Astrocyte of the cerebellum (primary cell): ENCODE results near the gene ID4.

Source experiments
- DNase-seq: peaks from one replicate; pipeline ENCODE4 v3.0.0-alpha.2; 2011; ENCODE audit warnings: low read depth
- H3K4me3 ChIP-seq: 2 replicates; pipeline ENCODE4 v1.5.1; 2011; ENCODE audit warnings: mild to moderate bottlenecking, low read depth, low read length, moderate library complexity
- in situ Hi-C: cut with HindIII; loops from 2 replicates; pipeline ENCODE4 v1.10.0; 2017; ENCODE audit warnings: low sequenced_read_pairs
- TF ChIP-seq, protein P1 (sequence below): IDR thresholded peaks from 2 replicates; pipeline ENCODE4 v1.5.1; 2012; ENCODE audit warnings: low read length, low read depth, moderate library complexity, mild to moderate bottlenecking; ENCODE audit errors: missing control alignments

ID4 gene

DNA sequence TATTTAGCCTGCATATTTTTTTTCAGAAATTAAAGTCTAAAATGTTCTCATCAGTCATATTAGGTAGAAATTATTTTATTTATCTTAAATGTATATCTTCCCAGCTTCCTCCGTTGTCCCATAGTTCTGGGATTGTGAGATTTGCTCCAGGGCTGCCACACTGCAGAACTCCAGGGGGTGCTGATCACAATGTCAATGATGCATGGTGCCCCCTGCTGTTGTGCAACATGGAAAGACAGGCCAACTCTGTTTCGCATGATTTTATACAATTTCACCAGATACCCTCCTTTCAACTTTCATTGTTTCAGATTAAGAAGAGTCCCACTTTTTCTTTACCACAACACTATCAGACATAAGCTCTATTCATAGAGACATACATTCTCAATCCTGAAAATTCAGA lies 35.9 kb downstream of the ID4 start:
- H3K4me3 ChIP-seq: no peak overlapping the region
- DNase-seq: no peak
- in situ Hi-C loops: no loop called here
- TF ChIP-seq, protein P1, sequence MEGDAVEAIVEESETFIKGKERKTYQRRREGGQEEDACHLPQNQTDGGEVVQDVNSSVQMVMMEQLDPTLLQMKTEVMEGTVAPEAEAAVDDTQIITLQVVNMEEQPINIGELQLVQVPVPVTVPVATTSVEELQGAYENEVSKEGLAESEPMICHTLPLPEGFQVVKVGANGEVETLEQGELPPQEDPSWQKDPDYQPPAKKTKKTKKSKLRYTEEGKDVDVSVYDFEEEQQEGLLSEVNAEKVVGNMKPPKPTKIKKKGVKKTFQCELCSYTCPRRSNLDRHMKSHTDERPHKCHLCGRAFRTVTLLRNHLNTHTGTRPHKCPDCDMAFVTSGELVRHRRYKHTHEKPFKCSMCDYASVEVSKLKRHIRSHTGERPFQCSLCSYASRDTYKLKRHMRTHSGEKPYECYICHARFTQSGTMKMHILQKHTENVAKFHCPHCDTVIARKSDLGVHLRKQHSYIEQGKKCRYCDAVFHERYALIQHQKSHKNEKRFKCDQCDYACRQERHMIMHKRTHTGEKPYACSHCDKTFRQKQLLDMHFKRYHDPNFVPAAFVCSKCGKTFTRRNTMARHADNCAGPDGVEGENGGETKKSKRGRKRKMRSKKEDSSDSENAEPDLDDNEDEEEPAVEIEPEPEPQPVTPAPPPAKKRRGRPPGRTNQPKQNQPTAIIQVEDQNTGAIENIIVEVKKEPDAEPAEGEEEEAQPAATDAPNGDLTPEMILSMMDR: no peak

DNA sequence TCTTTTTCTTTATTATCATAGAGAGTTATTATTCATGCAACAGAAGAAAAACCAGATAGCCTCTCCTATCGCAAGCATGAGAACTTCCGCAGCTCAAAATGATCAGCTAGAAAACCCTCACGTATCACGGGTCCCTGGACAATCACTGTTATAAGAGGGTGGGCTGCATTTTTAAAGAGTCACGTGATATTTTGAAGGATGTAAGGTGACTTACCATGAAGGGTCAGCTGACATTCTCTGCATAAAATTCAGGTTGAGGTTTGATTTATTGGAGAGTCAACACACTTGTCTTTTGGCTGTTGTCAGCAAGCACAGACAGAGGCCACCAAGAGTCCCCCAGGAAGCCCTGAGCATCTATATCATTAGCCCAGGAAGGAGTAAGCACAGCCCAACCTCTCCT lies 39.5 kb downstream of the ID4 start:
- TF ChIP-seq, protein P1: no peak
- H3K4me3 ChIP-seq: no peak overlapping the region
- no peak for DNase-seq
- in situ Hi-C loops: no loop called here

DNA sequence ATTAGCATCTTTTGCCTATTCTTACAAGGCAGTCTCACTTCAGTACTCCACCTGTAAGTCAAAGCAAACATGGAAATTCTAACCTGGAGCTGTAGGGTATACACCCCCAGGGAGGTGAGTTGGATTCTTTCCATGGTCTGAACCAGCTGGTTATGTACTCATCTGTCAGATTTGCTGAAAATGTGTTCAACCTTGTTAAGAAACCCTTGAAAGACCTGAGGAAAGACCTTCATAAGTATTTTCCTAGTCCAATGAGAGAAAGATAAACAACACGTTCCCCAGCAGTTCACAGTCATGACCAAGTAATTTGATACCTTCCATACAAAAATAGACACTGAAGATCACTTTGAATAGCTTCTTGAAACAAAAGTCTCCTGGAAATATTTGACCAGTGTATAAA lies 42.5 kb downstream of the ID4 start:
- DNase-seq: no peak
- H3K4me3 ChIP-seq: no peak overlapping the region
- TF ChIP-seq, protein P1: no peak
- in situ Hi-C loops: no loop called here

DNA sequence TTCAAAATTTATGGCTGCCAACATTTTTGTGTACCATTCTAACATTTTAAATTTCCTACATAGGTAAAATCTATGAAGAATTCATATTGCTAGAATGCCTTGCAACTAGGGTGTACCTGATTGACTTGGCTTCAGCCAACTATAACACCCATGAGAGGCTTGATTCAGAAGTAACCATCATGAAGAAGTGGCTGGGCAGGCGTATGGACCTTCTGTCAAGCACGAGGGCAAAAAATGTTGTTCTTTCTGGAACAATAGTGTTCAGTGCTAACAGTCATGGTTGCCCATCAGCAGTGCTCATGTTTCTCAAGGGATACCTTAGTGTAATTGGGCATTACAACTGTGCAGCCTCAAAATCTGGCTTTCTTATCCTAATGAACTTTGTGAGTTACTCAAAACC lies 42.9 kb downstream of the ID4 start:
- in situ Hi-C loops: no loop called here
- TF ChIP-seq, protein P1: no peak
- no peak for DNase-seq
- no peak overlapping the region for H3K4me3 ChIP-seq

DNA sequence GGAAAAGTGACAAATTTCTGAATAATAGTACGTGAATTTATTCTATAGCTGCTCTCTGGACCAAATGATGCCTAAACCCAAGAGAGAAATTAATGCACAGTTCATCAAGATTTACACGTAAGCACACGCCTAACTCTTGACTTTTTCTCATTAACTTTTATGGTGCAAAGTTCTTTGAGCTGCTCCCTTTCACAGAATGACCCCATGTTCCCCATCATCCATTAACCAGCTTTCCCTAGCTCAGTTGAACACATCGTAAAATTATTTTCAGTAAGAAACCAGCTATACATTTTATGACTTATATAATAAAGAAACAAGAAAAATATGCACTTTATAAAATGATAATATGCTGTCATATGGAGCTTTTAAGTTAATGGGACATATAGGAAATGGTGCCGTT lies 54.3 kb downstream of the ID4 start:
- in situ Hi-C loops: no loop called here
- TF ChIP-seq, protein P1: no peak
- DNase-seq: no peak
- H3K4me3 ChIP-seq: no peak overlapping the region
